ENCODE data around the gene TRPM4.
"Not testable (repeated sequence)": the region's sequence is repeated elsewhere in the genome, so short reads cannot be mapped to it uniquely, and the experiment has no call there.

Gene TRPM4

DNA sequence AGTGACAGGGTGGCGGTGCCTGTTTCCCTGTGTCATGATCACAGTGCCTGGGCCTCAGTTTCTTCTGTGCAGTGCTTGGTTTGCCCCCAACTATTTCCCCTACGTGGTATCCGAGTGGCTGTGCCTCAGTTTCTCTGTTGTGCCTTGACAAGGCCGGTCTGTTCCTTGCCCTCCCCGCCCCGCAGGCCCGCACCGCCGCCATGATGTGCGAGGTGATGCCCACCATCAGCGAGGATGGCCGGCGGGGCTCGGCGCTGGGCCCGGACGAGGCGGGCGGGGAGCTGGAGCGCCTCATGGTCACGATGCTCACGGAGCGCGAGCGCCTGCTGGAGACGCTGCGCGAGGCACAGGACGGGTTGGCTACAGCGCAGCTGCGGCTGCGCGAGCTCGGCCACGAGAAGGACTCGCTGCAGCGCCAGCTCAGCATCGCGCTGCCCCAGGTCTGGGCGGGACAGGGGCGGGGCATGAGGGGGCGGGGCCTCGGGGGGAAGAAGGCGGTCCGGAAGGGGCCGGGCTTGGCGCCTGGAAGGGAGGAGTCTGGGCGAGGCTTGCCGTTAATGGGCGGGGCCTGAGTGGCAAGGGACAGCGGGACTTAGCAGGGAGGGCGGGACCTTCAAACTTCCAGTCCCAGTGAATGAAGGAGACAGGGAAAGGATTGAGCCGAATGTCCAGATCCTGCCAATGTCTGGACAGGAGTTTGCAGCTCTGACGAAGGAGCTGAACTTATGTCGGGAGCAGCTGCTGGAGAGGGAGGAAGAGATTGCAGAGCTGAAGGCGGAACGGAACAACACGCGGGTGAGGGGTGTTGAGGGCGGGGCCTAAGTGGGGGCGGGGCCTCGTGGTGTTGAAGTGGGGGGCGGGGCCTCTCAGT, 29.7 kb upstream of the TRPM4 start:
- DNase-seq: peak; percentile 81

DNA sequence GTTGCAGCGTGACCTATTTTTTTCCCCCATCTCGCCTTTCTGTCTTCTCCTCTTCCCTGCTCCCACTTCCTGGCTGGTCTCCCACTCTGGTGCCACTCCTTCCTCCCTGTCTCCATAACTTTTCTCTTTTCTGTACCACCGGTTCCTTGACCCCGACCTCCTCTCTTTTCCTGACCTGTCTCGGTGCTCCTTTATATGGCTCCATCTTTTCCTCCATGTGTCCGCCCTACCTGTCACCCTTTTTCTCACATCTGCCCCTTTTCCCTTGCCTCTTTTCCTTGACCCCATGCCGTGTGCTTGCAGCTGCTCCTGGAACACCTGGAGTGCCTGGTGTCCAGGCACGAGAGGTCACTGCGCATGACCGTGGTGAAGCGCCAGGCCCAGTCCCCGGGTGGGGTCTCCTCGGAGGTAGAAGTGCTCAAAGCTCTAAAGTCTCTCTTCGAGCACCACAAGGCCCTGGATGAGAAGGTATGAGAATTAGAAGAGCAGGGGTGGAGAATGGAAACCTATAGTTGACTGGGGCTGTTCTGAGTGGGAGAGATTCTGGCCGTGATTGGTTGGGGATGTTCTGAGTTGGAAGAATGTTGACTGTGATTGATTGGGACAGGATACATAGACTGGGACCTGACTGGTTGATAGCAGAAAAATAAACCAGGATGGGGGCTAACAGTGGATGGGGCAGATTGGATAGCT, 28.9 kb upstream of the TRPM4 start:
- no peak for DNase-seq

DNA sequence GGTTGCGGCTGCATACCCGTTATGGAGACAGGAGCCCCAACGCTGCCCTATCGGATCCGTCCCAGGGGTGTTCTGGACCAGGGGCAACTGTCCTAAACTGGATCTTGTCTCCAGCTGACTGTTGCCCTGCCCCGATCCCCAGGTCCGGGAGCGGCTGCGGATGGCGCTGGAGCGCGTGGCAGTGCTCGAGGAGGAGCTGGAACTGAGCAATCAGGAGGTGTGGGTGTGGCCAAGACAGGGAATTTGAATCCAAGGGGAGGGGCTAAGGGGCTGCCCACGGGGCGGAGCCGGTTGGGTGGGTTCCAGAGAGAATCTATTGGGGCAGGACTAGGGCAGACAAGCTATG, 28.4 kb upstream of the TRPM4 start:
- no peak for DNase-seq

DNA sequence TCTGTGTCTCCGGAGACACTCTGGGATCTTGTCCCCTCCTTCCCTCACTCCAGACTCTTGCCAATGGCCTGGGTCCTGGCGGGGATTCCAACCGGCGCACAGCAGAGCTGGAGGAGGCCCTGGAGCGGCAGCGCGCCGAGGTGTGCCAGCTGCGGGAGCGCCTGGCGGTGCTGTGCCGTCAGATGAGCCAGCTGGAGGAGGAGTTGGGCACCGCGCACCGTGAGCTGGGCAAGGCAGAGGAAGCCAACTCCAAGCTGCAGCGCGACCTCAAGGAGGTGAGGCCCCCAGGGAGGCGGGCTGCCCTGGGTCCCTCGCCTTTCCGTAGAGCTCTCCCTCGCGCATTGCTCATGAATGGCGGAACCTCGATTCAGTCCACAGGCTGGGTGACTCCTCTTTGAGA, 27.3 kb upstream of the TRPM4 start:
- no peak for DNase-seq

DNA sequence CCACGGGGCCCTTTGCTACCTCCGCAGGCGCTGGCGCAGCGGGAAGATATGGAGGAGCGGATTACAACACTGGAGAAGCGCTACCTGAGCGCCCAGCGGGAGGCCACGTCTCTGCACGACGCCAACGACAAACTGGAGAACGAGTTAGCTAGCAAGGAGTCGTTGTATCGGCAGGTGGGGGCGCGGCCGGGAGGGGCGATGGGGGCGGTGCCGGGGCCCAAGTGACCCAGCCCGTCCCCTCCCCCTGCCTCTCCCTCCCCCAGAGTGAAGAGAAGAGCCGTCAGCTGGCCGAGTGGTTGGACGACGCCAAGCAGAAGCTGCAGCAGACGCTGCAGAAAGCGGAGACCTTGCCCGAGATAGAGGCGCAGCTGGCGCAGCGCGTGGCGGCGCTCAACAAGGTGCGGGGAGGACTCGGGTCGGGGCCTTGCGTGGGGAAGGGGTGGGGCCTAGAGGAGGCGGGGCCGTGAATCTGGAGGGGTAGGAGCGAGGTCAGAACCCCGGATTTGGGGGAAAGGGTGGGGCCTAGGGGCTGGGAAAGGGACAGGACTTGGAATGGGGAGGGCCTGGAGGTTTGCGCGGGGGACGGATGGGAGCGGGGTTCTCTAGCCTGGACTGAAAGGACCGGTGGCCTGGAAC, 24.5 kb upstream of the TRPM4 start:
- no peak for DNase-seq

DNA sequence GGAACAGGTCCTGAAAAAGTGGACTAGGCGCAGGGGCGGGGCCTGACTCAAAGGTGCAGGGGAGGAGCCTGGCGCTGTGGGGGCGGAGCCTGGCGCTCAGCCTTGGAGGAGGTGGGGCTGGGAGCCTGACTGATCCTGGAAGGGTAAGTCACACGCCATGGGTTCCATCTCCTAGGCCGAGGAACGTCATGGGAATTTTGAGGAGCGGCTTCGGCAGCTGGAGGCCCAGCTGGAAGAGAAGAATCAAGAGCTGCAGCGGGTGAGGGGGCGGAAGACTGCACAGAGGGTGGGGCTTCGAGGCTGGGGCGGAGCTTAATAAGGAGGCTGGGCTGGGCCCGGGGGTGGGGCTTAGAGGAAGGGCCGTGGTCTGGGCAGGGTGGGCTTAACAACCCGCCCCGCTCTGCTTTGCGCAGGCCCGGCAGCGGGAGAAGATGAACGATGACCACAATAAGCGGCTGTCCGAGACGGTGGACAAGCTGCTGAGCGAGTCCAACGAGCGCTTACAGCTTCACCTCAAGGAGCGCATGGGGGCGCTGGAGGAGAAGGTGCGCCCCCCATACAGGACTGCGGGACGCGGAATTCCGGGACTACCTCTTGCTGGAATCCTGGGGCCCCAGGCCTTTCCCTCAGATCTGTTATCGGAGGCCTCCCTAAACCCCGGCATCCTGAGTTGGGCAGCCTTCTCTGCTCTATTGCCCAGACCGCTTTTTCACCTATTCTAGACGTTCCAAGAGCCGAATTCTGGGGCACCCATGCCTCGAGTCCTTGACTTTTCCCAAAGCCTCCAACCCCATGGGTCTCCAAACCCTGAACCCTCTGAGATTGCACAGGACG, 23.8 kb upstream of the TRPM4 start:
- DNase-seq: no peak

DNA sequence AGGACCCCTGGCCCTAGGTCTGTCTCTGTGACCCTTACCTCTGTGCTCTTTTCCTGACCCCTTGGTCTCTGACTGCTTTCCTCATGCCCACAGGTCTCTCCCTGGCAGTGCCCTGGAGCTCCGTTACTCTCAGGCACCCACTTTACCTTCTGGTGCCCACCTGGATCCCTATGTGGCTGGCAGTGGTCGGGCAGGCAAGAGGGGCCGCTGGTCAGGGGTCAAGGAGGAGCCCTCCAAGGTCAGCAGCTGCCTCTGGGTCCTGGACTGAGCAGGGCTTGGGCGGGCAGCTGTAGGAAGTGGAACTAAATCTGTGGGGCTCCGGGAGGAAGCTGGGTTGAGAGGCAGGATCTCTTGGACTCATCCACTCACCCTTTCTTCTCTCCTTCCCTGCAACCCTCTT, 21.9 kb upstream of the TRPM4 start:
- DNase-seq: no peak

DNA sequence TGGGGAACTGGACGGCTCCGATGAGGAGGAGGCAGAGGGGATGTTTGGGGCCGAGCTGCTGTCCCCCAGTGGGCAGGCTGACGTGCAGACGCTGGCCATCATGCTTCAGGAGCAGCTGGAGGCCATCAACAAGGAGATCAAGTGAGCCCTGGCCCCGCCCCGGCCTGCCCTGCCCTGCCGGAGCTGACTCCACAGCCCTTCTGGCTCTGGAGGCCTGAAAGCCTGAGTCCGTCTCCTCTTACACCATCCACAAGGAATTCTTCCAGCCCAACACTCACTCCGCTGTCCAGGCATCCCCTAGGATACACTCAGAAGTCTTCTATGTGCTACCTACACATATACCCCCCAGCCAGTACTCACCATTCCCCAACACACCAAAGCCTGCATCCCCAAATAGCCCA, 20.8 kb upstream of the TRPM4 start:
- no peak for DNase-seq

DNA sequence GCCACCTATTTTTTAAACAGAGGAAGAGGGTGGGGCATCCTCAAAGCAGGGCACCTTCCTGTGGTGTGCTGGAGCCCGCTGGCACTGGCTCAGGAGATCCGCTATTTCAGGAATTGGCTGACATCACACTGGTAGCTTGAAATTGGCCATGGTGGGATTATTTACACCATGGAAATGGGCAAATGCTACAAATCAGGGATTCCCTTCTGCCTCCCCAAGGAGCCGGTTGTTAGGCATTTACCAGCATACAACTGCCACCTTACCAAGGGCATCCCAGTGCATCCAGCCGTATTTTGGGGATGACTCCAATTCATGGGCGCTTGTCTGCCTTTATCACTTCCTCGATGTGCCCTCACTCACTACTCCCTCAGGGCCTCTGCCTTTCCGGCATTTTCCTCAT, 16.6 kb upstream of the TRPM4 start:
- DNase-seq: no peak

DNA sequence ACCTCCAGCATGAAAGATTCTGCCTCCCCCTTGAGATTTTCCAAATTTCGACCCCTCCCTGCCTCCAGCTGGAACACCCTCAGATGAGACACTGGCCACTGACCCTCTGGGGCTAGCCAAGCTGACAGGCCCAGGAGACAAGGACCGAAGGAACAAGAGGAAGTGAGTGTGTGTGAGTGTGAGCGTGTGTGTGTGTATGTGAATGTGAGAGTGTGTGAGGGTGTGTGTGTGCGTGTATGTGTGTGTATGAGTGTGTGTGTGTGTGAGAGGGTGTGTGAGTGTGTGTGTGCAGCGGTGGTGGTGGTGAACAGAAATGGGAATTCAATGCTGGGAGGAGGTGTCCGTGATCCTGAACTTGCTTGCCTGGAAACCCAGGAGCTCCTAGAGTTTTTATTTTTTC, 16.2 kb upstream of the TRPM4 start:
- no peak for DNase-seq

DNA sequence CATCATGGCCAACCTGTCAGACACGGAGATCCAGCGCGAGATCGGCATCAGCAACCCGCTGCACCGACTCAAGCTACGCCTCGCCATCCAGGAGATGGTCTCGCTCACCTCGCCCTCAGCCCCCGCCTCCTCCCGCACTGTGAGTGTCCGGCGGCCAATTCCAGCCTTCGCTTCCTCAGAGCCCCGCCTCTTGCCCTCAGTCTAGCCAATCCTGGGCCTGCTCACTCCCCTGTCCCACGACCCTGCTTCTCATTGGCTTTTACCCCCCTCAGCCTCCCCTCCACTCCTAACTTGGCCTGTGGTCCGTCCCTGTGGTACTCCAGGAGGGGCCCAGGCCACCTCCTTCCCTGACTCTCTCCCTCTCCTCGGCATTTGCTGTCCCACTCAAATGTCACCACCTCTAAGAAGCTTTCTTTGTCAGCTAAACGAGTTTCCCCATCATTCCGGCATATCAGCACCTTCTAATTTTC, 14.7 kb upstream of the TRPM4 start:
- peak; percentile 92 for DNase-seq

DNA sequence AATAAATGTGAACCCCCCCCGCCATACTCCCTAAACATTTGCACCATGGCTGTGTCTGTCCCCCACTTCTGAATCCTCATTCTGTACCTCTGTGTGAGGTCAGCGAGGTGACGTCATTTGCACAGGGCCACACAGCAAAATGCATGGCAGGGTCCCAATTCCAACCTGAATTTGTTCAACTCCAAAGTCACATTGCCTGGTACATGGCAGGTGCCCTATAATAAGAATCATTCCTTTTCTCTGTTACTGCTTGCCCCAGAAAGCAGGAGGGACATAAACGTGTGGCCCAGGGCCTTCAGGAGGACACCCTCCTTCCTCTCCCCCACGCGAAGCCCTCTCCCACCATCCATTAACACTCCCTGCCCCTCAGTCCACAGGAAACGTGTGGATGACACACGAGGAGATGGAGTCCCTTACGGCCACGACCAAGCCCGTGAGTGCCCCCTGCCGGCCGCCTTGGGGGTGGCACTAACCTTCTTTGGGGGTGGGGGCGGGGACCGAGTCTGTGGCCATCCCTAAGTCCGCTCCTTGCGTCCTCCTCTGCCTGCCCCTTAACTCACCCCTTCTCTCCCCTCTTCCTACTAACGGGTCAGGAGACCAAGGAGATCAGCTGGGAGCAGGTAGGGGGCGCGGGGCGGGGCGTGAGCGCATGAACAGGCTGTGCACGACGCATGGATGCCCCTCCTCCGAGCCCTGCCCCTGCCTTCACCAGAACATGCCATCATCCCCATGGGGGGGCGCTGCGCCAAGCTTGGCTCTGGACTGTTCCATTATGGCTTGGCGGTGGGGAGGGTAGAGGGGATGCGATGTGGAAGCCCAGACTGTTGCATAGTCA, 11.8 kb upstream of the TRPM4 start:
- no peak for DNase-seq

DNA sequence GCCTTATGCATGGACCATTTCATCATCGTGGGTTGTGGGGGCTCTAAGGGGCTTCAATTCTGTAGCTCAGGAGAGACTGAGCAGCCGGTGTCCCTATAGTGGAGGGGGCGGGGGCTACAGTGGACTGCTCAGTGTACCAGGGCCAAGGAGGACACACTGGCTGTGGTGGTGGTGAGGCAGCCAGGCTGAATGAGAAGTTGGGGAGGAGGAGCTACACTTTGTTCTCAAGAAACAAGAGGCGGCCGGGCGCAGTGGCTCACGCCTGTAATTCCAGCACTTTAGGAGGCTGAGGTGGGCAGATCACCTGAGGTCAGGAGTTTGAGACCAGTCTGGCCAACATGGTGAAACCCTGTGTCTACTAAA, 11.2 kb upstream of the TRPM4 start:
- not testable (repeated sequence) for DNase-seq

DNA sequence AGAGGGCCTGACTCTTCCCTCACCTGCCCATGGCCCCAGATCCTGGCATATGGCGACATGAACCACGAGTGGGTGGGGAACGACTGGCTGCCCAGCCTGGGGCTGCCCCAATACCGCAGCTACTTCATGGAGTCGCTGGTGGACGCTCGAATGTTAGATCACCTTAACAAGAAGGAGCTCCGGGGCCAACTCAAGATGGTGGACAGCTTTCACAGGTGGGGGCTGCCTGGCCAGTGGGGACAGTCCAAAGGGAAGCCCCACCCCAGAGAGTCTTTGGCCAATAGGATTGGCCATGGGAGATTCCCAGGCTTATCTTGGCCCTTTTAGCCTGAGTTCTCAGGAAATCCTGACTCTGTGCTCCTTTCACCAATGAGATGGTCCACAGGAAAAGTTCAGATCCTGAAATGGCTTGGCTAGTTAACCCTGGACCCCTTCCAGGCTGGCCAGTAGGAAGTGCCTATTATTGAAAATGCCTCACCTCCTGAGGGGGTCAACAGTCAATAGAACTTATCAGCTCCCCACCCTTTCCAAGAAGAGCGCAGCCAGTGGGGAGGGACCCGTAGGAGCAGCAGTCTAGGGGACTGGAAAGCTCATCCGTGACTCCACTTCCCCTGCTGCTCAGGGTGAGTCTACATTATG, 9.4 kb upstream of the TRPM4 start:
- no peak for DNase-seq

DNA sequence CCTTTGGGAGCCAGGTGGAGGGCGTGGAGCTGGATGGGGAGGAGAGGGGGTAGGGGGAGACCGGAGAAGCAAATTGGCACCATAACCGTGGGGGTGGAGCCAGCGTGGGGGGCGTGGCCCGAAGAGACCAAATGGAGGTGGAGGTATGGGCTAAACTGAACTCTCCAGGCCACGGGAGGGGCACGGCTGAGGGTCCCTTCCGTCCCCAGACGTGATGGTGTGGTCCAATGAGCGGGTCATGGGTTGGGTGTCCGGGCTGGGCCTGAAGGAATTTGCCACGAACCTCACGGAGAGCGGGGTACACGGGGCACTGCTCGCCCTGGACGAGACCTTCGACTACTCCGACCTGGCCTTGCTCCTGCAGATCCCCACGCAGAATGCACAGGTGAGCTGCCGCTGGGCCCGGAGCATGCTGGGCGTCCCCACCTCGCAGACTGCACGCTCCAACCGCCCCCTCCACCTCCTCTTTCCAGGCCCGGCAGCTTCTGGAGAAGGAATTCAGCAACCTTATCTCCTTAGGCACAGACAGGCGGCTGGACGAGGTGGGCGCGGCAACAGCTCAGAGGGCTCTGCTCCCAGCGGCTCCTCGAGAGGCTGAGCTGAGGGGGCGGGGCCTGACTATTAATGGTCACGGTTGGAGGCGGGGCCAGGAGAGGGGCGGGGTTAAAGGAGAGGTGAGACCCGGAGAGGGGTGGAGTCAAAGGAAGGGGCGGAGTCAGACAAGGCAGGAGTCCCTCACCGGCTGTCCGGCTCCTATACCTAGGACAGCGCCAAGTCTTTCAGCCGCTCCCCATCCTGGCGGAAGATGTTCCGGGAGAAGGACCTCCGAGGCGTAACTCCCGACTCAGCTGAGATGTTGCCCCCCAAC, 8.6 kb upstream of the TRPM4 start:
- DNase-seq: peak; percentile 78

DNA sequence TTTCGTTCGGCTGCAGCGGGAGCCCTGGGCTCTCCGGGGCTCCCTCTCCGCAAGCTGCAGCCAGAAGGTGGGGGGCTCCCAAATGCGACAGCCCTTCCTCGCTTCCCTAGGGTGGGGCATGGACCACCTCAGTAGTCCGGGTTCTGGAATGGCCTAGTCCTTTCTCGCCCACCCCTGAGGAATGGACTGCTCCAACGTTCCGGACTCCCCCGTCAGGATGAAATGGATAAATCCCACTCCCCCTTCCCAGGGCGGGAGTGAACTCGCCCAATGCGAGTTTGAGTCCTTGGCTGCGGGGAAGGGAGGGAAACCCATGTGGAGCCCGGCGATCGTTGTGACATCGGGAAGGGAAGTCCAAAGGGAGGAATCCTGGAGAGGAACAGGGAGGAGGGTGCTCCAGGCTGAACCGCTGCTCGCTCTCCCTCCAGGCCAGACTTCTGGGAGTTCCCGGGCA, 7.9 kb upstream of the TRPM4 start:
- peak; percentile 35 for DNase-seq

DNA sequence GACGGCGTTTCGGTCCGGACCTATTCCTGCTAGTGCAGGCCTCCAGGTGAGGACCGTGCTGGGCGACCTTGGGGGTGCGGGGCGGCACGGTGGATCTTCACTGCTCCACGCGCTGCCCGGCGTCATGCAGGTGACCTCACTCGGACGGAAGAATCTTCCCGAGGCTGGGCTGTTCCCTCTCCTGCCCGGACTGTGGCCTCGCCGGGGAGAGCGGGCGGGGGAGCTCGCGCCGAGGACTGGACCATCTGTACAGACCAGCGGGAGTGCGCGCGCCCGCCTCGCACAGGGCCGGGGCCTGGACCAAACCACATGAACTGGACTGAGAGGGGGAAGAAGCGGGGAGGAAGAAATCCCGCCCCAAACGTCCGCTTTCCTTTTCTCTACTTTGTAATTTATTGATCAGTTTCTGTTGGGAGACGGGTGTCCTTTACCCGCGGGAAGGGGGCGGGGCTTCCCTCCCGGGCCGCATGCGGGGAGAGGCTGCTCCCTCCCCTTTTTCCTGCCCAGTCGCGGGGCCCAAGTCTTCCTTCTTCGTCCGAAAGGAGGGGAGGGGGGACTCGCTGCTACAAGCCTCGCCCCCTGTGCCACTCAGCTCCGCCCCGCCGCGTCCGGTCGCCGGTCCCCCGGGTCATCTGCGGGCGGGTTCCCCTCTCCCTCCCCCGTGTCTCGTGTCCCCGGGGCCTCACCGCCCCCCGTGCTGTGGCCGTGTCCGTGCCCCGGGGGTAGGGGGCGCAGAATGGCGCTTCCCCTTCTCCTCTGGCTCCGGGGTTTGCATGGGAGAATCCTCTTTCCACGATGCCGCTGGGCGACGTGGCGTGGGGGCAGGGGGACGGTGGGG, 7.3 kb upstream of the TRPM4 start:
- DNase-seq: peak; percentile 88

DNA sequence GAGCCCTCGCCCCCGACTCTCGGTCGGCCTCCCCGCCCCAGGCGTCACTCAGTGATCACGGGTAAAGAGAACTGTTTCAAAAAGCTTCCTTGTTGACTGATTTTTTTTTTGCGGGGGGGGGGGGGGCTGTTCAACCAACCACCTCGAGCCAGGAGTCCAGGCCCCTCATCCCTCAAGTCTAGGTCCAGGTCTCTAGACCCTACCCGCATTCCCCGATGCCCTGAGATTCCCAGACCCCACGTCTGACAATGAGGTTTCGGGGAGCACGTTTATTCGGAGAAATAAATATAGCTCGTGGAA, 6.7 kb upstream of the TRPM4 start:
- DNase-seq: no peak

DNA sequence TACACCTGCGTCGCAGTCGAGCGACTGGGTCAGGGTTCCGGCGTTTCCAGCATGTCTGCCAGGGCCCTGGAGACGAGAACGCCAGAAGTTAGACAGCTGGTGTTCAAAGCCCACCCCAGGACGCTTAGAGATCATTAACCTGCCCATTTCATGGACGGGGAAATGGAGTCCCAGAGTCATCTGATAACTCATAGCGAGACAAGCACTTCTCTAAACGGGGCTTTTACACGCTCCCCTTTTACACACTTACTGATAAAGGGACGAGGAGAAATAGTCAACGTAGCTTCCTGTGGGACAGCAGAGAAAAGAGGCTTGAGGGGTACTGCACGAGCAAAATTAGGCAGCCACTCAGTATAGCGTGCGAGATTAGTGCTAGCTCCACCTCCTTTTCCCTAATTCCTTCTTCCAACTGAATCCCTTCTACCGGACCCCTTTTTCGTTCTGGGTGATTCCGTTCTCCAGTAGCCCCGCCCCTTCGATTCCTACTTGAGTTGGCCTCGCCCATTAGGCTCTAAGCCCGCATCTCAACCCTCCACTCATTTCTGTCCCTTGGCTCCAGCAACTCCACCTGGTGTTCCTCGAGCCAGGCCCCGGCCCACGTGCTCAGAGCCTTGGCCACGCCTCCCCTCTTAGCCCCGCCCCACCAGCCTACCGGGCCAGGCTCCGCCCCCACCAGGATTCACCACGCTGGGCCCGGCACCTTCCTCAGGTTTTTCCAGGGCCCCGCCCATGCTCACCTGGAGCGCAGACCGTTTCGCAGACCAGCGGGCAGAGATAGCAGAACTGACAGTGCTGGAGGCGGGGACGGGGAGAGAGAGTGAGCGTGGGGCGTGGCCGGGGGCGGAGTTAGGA, 6.1 kb upstream of the TRPM4 start:
- DNase-seq: no peak
